ENCODE measurements around the gene PTGDR2.

The PTGDR2 gene

DNA sequence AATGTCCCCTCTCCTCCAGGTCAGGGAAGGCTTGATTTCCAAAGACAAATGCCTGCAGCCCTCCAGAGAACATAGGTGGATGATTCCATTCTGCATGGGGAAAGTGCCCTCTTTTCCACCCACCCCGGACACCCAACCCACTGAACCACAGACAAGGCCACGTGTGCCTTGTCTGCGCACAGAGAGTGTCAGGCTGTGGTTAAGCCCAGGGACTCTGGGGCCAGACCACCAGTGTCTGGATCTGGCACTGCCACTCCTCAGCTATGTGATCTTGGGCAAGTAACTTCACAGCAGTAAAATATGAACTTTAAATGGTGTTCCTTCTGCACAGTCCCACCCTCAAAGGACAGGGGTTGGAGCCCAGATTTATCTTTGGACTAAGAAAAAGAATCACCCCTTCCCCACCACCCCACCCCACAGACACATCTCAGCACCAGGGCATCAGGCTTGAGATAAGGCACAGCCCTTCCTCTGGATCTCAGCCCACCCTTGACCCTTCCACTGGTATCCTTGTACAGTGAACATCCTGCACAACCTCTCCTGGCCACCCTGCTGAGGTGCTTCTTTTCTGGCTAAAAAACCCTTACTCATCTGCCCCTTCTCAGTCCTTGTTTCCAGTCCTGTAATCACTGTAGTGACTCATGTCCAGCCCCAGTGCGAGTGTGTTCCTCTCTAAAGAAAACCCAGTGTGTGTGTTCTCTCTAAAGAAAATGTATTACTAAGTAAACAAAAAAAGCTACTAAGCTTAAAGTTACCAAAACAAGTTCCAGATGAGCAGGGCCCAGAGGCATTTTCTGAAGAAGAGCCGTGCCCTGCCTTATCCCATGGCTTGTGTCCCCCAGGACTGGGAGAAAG lies 1.9 kb upstream of the PTGDR2 start:
- DNase-seq: no peak

DNA sequence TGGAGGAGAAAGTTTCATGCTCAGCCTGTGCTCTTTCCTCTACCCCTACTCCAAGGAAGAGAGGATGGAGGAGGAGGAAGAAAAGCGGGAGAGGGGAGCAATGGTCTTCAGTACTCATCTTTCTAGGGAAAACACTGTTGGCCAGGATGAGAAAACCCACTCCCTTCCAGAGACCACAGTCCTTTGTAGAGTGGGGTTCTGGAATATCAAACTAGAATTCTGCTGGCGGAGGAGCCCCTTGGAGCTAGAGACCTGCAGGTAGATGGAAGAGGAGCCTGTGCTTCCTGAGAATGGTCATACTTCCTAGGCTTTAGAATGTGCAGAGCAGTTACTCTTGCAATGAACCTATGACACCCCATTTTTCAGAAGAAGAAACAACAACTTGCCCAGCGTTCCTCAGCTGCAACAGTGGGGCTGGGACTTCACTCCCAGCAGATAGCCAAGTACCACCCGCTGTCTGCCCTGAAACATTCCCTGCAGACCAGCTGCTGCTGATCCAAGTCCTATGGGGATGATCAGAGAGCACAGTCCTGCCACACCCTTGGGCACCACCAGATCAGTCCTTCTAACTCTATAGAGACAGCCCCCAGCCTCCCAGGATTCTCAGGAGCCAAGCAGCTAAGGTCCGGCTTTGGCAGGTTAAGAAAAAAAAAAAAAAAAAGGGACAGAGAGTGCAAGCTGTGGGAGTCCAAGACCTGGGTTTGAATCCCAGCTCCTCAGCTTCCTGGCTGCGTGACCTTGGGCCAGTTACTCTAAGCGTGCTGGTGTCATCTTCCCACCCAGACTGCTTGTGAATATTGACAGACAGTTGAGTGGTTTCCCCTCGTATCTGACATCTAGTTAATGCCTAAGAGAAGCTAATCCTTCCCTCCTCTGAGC lies 664 bp downstream of the PTGDR2 start:
- DNase-seq: no peak

DNA sequence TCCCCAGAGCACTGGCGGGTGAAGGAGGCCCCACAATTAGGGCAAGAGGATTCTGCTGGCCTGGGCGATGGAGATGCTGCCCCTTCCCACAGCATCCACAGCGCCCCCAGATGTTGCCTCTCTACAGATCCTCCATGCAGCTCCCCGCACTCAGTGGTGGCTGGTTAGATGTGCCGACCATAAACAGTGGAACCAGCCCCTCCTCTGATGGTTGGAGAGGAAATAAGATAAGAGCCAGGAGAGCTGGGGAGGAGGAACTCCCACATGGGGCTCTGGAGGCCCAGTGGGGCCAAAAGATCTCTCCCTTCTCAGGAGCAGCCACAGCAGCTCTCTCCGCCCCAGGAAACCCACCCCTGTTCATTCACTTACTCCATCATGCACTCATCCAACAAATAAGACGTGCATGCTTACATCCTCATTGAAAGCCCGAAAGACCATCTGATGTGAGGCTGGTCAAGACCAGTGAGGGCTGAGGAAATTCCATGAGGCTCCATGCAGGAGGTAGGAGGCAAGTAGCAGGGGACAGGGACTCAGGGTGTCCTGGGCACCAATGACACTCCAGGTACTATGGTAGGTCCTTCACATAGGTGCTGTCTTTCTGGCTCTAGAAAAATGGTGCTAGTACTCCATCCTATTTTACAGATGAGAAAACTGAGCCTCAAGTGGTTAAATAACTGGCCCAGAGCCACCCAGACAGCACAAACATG lies 1.5 kb downstream of the PTGDR2 start:
- DNase-seq: no peak

DNA sequence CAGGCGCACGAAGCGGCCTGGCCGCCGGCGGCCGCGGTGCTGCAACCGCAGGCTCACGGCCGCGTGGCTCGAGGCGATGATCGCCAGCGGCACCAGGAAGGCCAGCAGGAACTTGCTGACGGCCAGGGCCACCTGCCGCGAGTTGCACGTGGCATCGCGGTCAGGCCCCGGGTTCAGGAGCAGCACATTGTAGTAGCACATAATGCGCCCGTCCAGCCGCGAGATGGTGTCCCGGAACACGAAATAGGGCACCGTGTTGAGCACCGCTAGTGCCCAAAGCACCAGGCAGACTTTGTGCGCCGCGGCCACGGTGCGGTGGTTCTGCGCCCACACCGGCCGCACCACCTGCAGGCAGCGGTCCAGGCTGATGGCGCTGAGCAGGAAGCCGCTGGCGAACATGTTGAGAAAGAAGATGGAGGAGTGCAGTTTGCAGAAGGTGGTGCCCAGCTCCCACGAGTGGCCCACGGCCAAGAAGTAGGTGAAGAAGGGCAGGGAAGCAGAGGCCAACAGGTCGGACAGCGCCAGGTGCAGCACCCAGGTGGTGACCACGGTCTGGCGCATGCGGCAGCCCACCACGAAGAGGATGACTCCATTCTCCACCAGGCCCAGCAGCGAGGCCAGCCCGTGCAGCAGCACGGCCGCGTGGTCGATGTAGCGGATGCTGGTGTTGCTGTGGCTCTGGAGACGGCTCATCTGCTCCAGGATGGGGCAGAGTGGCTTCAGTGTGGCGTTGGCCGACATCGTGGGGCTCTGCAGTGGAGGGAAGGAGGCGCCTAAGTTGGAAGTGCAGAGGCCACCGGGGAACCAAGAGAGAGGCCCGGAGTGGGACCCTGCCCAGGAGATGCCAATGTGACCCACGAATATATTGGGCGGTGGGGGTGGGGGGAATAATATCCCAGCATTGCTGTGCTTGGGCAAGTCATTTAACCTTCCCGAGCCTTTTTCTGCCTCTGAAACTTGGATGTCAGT lies 2.5 kb downstream of the PTGDR2 start:
- no peak for DNase-seq

DNA sequence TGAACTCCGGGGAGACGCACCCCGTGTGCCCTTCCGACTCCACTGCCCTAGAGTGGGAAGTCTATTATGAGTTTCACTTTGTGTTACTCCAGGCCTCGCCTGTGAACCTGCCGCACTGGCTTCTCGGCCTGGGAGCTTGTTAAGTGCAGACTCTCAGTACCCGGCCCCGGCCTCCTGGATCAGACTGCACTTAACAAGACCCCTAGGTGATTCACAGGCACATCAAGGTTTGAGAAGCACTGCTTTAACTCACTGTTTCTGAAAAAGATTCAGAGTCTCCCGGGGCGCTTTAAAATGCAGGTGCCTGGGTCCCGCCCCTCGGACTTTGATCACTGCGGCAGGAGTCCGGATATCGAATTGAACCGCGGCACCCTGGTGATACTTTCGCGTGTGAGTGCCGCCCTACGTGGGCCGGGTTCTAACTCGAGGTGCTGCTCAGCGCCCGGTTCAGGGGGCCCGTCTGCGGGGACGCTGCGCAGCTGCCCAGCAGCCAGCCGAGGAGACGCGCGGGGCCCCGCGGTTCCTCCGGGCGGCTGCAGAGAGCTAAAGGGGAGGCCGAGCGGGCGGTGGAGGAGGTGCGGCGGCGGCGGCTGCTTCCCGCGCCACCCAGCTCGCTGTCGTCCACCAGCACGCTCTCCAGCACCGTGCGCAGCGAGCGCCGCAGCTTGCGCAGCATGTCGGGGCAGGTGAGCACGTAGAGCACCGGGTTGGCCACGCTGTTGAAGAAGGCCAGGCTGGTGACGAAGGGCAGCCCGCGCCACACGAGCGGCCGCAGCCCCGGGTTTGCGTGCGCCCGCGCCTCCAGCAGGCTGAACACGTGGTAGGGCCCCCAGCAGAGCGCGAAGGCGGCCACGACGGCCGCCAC lies 3.4 kb downstream of the PTGDR2 start:
- no peak for DNase-seq

DNA sequence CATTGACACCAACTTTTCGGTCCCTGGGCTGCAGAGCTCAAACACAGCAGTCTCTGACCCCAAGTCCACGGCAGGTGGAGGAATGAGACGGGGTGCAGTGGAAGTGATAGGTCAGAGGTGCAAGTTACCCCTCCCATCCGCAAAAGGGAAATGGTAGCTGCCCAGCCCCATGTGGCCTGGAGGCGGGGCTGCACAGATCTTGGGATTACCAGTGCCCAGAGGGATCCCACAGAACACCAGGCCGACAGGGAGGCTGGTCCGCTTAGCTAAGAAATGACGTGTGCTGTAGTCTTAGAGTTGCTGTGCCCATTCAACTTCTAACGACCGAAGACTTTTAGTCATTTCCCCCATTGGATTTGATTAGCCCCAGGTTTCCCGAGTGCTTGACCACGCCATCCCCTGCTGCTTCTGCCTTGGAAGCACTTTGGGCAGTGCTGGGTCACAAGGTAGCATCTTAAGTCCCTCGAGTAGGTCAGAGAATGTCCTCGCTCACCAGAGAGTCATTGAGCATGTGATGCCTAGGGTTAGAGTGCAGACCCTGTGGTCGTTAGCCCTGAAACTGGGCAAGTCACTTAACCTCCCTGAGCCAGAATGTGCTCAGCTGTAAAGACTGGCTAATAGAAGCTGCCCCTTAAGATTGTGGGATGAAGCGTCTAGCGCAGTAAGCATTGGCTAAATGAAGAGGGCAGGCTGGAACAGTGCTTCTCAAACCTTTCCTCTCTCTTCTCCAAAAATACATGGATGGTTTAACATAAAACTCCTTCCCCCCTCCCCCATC lies 4.2 kb downstream of the PTGDR2 start:
- no peak for DNase-seq

DNA sequence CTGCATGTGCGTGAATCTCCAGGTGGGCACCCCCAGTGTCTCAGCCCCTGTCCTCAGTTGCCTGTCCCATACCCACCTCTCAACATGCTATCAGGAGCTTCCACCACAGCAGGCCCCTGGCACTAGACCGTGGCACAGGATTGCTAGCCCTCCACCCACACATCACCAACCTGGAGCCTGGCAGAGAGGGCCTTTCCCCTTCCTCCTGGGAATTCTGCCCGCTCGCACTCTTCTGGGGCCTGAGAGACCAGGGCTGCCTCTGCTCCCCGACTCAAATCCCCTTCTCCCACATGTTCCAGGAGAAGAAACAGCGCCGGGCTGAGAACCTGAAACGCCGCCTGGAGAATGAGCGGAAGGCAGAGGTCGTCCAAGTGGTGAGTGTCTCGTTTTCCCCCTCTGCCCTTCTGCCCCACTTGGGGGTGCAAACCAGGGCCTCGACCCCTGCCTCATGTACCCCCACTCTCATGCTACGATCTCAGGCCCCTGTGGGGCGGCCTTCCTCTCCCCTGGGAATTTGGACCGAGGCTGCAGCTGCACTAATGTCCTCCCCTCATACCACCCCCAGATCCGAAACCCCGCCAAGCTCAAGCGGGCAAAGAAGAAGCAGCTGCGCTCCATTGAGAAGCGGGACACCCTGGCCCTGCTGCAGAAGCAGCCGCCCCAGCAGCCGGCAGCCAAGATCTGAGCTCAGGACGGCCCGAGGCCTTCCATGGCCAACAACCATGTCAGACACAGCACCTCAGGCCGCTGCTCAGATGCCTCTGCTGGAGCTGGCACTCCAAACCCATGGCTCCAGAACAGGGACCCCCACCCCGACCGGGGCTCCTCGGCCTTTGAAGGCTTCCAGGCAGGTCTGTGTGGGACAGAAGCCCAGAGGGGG lies 5.9 kb downstream of the PTGDR2 start:
- DNase-seq: no peak

DNA sequence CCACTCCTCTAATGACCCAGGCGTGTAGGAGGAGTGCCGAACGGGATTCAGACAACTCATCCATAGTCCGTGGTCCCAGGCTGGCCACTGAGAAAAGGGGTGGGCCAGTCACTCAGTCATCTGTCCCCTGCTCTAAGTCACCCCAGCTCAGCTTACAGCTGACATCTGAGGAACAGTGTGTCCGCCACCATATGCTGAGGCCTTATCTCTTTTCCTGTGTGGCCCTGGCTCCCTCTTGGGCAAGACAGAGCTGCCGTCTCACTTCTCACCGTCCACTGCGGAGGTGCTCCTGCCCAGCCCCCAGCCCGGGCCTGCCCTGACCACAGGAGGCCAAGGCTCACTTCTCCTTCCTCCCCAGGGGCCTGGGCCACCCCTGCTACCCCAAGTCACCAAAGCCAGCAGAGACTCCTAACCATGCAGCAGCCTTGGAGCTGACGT lies 7.0 kb downstream of the PTGDR2 start:
- no peak for DNase-seq

DNA sequence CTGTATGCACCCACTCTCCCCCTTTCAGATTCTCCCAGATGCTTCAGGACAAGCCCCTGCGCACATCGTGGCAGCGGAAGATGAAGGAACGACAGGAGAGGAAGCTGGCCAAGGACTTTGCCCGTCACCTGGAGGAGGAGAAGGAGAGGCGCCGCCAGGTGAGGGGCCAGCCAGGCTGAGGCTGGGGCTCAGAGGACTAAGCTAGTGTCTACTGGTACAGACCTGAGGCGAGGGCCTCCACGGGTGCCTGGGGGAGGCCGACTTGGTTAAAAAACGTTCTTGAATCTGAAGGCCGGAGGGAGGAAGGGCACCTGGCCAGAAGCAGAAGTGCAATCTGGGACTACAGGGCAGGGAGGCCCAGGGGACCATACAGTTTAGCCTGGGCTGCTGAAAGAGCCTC lies 7.9 kb downstream of the PTGDR2 start:
- DNase-seq: no peak

DNA sequence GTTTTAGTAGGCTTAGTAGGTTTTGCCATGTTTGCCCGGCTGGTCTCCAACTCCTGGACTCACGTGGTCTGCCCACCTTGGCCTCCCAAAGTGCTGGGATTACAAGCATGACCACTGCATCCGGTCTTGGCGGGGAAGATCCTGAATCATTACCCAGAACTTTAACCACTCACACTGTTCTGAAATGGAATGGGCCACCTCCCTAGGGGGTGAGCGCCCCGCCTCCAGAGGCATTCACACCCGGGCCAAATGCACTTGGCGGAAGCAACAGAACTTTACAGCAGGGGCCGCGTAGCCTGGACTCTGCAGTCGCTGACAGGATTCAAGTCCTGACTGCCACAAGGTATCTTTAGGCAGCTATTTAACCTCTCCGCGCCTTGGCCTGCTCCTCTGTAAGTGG lies 8.5 kb downstream of the PTGDR2 start:
- DNase-seq: no peak

DNA sequence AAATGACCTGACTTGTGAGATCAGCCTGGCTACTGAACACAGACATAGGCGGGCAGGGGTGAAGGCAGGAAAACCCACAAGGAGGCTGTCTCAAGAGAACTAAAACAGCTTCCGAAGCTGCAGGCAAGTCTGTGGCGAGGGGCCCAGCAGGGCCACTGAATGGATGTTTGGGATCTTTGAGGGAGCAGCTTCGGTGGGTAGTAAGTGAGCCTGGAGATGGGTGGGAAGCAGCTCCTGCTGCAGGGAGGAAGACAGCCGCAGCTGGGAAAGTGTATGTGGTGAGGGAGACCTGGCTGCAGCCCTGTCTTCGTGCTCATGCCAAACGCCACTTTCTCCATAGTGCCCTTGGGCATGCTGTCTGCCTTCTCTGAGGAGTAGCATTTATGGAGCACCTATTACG lies 10.4 kb downstream of the PTGDR2 start:
- DNase-seq: no peak

DNA sequence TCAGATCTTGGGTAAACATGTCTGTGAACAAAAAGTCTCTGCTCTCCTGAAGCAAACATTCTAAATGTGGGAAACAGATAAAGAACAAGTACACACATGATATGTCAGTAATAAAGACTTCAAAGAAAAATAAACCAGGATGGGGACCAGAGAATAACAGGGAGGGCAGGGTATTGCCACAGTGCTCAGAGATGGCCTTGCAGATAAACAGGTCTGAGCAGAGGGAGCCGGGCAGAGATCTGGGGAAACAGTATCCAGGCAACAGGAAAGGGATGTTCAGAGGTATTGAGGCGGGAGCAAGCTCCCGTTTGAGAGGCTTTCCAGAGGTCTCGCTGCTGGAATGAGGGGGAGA lies 10.9 kb downstream of the PTGDR2 start:
- no peak for DNase-seq

DNA sequence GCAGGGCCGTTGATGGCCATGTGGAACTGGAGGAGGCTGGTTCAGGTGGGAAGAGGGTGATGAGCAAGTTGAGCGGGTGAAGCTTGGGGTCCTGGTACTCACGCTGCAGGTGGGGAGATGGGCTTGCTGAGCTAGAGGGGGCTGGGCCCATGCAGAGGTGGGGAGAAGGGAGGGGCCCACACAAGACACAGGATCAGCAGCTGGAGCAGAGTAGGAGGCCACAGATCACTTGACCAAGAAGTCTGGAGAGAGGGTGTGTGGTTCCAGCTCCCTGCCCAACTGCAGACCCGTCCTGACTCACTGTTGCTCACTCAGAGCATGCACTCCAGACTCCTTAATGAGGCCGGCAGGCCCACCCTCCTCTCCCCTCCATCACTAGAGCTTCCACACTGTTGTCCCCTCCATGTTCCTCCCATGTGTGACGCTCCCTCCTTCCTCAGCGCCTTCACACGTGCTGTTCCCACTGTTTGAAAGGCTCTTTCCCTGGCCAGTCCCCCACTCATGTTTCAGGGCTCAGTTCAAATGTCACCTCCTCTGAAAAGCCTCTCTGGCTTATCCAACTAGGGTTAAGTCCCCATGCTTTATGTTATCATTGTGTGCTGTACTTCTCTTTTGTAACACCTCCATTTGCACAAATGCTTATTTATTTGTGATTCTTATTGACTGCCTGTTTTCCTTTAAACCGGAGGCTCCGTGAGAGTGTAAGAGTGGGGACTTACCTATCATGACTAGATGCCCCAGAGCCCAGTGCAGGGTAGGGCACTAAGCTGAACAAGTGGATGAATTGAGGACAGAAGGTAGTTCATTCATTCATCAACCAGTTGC lies 11.5 kb downstream of the PTGDR2 start:
- no peak for DNase-seq

DNA sequence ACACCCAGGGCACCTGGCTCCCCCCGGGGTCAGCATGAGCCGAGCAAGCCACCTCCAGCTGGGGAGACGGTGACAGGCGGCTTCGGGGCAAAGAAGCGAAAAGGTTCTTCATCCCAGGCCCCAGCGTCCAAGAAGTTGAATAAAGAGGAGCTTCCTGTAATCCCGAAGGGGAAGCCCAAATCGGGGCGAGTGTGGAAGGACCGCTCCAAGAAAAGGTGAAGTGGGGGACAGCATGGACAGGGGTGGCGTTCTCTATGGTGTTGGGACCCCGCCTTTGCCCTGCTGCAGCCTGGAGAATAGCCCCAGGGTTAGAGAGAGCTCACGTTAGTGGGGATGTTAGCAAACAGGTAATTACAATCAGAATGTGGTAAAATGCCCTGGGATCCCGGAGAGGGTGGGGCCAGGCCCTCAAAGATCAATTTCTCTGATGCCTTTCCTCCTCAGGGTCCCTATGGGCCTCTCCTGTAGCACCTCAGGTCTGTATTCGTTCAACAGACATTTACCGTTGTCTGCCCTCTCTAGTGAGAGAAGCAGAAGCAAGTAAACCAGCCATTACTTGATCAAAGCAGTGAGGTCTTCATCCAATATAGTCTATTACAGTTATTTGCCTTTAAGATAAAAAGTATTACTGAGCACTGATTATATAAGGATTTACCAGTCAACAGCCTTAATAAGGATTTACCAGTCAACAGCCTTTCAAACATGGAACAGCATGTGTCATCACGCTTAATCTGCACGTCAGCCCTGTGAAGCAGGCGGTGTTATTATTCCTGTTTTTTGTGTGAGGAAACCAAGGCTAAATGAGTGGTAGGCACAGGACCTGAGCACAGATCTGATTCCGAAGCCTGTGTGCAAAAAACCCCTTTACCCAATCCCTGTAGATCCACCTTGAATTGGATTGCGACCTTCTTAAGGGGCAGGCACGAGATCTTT lies 12.8 kb downstream of the PTGDR2 start:
- peak; percentile 27 for DNase-seq

DNA sequence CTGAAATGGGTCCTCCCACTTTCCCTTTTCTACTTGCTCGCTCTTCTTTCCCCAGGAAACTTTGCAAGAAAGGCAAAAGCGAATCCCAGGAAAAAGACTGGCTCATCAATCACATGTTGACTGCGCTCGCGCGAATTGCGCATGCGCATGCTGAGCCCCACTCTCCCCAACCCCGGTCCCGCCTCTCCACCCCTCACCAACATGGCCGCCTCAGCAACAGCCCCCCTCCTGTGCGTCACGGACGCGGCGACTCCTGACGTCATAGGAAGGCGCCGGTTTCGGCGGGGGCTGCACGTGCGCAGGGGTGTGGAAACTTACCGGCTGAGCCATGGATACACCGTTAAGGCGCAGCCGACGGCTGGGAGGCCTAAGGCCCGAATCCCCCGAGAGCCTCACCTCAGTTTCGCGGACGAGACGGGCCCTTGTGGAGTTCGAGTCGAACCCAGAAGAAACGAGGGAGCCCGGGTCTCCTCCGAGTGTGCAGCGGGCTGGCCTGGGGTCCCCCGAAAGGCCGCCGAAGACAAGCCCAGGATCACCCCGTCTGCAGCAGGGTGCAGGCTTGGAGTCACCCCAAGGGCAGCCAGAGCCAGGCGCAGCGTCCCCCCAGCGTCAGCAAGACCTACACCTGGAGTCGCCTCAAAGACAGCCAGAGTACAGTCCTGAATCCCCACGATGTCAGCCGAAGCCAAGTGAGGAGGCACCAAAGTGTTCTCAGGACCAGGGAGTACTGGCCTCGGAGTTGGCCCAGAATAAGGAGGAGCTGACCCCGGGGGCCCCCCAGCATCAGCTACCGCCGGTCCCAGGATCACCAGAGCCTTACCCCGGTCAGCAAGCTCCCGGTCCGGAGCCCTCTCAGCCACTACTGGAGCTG lies 13.7 kb downstream of the PTGDR2 start, which contains the start of gene CCDC86:
TSS of gene CCDC86 (plus strand) at position 317 of the 871 bp plus-strand sequence. CDS start at position 329, 12 bp downstream.
- DNase-seq: peak; percentile 99

Data from activated CD8-positive, alpha-beta memory T cell treated with anti-CD3 and anti-CD28 coated beads, Interleukin-2, amount 50 U/mL, for 4 hours (primary cell).